SK-N-MC (cell line): ENCODE results near the gene MED22.

Experiments used
- EZH2 ChIP-seq: fragments of 200-600 bp; sonication (generic); IDR thresholded peaks from one replicate; pipeline ENCODE4 v1.6.1; 2017; ENCODE audit warnings: antibody characterized with exemption
- FOXP2 ChIP-seq: optimal IDR thresholded peaks from 2 replicates; pipeline ENCODE3; 2011; ENCODE audit warnings: mild to moderate bottlenecking, moderate library complexity; ENCODE audit not compliant: insufficient read depth; ENCODE audit errors: extremely low read length, control extremely low read depth
- POLR2AphosphoS5 ChIP-seq: IDR thresholded peaks from 2 replicates; pipeline ENCODE4 v1.6.1; 2012; ENCODE audit warnings: mild to moderate bottlenecking, low read depth, low read length, borderline replicate concordance

DNA sequence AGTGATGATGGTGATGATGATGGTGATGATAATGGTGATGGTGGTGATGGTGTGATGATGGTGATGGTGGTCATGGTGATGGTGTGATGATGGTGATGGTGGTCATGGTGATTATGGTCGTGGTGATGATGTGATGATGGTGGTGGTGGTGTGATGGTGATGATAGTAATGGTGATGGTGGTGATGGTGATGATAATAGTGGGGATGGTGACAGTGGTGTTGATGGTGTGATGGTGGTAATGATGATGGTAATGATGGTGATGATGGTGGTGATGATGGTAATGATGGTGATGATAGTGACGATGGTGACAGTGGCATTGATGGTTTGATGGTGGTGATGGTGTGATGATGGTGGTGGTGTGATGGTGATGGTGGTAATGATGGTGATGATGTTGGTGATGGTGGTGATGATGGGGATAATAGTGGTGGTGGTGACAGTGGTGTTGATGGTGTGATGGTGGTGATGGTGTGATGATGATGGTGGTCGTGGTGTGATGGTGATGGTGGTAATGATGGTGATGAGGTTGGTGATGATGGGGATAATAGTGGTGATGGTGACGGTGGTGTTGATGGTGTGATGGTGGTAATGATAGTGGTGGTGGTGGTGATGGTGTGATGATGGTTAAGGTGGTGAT, 34.7 kb upstream of the MED22 start:
- no peak for TF ChIP-seq EZH2
- no peak for TF ChIP-seq POLR2AphosphoS5
- TF ChIP-seq FOXP2 = no peak
